K562 (cell line): ENCODE results near the gene CACNA1E. TPM values are rescaled to one million over a fixed set of nuclear protein-coding genes. Genes with fewer than 3 reads are reported as not detected.

Source experiments
- ATAC-seq: fragments of 200-7000 bp; cut with Tn5 transposase; 3 replicates; pipeline ENCODE4 v1.9.1; 2020; ENCODE audit warnings: moderate library complexity
- Bru-seq: library from RNA; stranded (reverse); fragments of 400-500 nt; gene quantifications from one replicate; lab custom pipeline; 2021; lab: Mats Ljungman, UMichigan
- BruChase-seq, 2 experiments: library from RNA; stranded (reverse); fragments of 400-500 nt; gene quantifications; one replicate each; lab custom pipeline; 2021; lab: Mats Ljungman, UMichigan
- BruUV-seq: library from RNA; stranded (reverse); fragments of 400-500 nt; replicated peaks from 2 replicates; lab custom pipeline; 2021; lab: Mats Ljungman, UMichigan
- CTCF ChIA-PET: fragments of 300-600 bp; formaldehyde crosslinking; extraction: SDS; loops from one replicate; lab custom pipeline; 2021; ENCODE audit warnings: low intra/inter-chr PET ratio; lab: Yijun Ruan, JAX
- POLR2A ChIA-PET: fragments of 300-600, 350-650 bp; sonication (Branson Sonifier 250); formaldehyde crosslinking; extraction: SDS; loops from one replicate; lab custom pipeline; 2021; ENCODE audit warnings: antibody characterized with exemption, inconsistent platforms; lab: Yijun Ruan, JAX
- DNase-seq, 4 experiments: peaks; one replicate each; pipeline versions ENCODE4 v3.0.0 to v3.0.0-alpha.2; 2011 to 2018; ENCODE audit warnings: low spot score in 3 of 4, mixed read lengths in 3 of 4; ENCODE audit errors: extremely low read depth in 1 of 4
- FAIRE-seq: peaks from 2 replicates; lab custom pipeline; 2011; peaks lifted over from hg19 to GRCh38; lab: Jason Lieb, UNC
- H2AFZ ChIP-seq: 2 replicates; pipeline ENCODE4 v1.6.0; 2011; ENCODE audit warnings: low read depth, low read length, control low read depth, inconsistent platforms
- H3K27ac ChIP-seq: fragments of 200-600 bp; 3 replicates; pipeline ENCODE4 v1.8.0; 2011; ENCODE audit warnings: low read depth, mild to moderate bottlenecking, control low read depth, inconsistent platforms, low read length, moderate library complexity, mixed read lengths; ENCODE audit errors: extremely low read depth
- H3K27me3 ChIP-seq, 2 experiments: fragments of 300-600 bp in 1 of 2; 2 replicates in 1 of 2; 3 replicates in 1 of 2; pipeline versions ENCODE4 v1.6.0 to v1.8.0; 2011; ENCODE audit warnings: inconsistent platforms in 2 of 2, low read length in 2 of 2, mild to moderate bottlenecking in 1 of 2, mixed read lengths in 1 of 2, moderate library complexity in 1 of 2; ENCODE audit not compliant: control insufficient read depth in 2 of 2, insufficient read depth in 2 of 2
- H3K36me3 ChIP-seq: fragments of 300-600 bp; 3 replicates; pipeline ENCODE4 v1.8.0; 2011; ENCODE audit warnings: mild to moderate bottlenecking, low read length, inconsistent platforms; ENCODE audit not compliant: control insufficient read depth, insufficient read depth
- H3K4me1 ChIP-seq, 2 experiments: fragments of 200-600 bp in 1 of 2; replicated peaks in 1 of 2; 2 replicates in 1 of 2; 3 replicates in 1 of 2; pipeline versions ENCODE4 v1.5.1 to v1.8.0; 2011; ENCODE audit warnings: inconsistent platforms in 2 of 2, low read length in 2 of 2, mild to moderate bottlenecking in 1 of 2, mixed read lengths in 1 of 2, moderate library complexity in 1 of 2; ENCODE audit not compliant: control insufficient read depth in 2 of 2, insufficient read depth in 2 of 2
- H3K4me2 ChIP-seq: 2 replicates; pipeline ENCODE4 v1.6.1; 2011; ENCODE audit warnings: low read length, control low read depth, inconsistent platforms, mixed read lengths; ENCODE audit not compliant: insufficient read depth
- H3K4me3 ChIP-seq: fragments of 200-600 bp; sonication (generic), shearing (Covaris generic); 2 replicates; pipeline ENCODE4 v1.5.1; 2016; ENCODE audit warnings: control low read depth, inconsistent platforms
- H3K79me2 ChIP-seq: fragments of 200-600 bp; 3 replicates; pipeline ENCODE4 v1.8.0; 2011; ENCODE audit warnings: low read length, inconsistent platforms; ENCODE audit not compliant: control insufficient read depth, insufficient read depth
- H3K9ac ChIP-seq, 2 experiments: 2 replicates each; pipeline versions ENCODE4 v1.6.0 to v1.6.1; 2011; ENCODE audit warnings: low read depth in 2 of 2, low read length in 2 of 2, control low read depth in 1 of 2, inconsistent platforms in 1 of 2, mild to moderate bottlenecking in 1 of 2, mixed read lengths in 1 of 2; ENCODE audit not compliant: insufficient read depth in 1 of 2
- H3K9me1 ChIP-seq: one replicate; pipeline ENCODE4 v1.6.0; 2011; ENCODE audit warnings: inconsistent platforms, mild to moderate bottlenecking, low read length, moderate library complexity; ENCODE audit not compliant: control insufficient read depth, insufficient read depth
- H3K9me3 ChIP-seq: replicated peaks from 2 replicates; pipeline ENCODE4 v1.5.1; 2011; ENCODE audit warnings: low read depth, low read length, inconsistent platforms; ENCODE audit not compliant: control insufficient read depth, insufficient read depth
- H4K20me1 ChIP-seq: replicated peaks from 2 replicates; pipeline ENCODE4 v1.6.1; 2011; ENCODE audit warnings: low read length, inconsistent platforms, mixed read lengths; ENCODE audit not compliant: control insufficient read depth, insufficient read depth
- CBFB ChIP-seq: sonication (generic); formaldehyde crosslinking; IDR thresholded peaks from 2 replicates; pipeline ENCODE4 v1.4.0; 2020; ENCODE audit warnings: mild to moderate bottlenecking, missing genetic modification reagents
- TFAM ChIP-seq: fragments of 250-450 bp; sonication (Bioruptor Pico); conservative IDR thresholded peaks from 2 replicates; pipeline ENCODE4 v1.5.0; 2021; ENCODE audit warnings: mild to moderate bottlenecking, moderate library complexity
- TFAP4 ChIP-seq: sonication (generic); formaldehyde crosslinking; IDR thresholded peaks from 2 replicates; pipeline ENCODE4 v1.8.0; 2022; ENCODE audit warnings: missing genetic modification reagents, mild to moderate bottlenecking, moderate library complexity, borderline replicate concordance
- THAP12 ChIP-seq: fragments of 250-450 bp; sonication (Bioruptor Pico); IDR thresholded peaks from 2 replicates; pipeline ENCODE4 v1.9.0; 2021; ENCODE audit warnings: mild to moderate bottlenecking, inconsistent platforms
- ZNF586 ChIP-seq: fragments of 450-650 bp; formaldehyde crosslinking; conservative IDR thresholded peaks from 2 replicates; pipeline ENCODE4 v1.4.0; 2020; ENCODE audit warnings: mild to moderate bottlenecking, moderate library complexity
- whole genome bisulfite sequencing: fragments of 100-300 bp; shearing (Covaris generic); methylation state at CpG from one replicate; pipeline ENCODE4 v1.1.6; 2016; ENCODE audit warnings: low coverage, mixed read lengths; ENCODE audit not compliant: insufficient coverage; ENCODE audit errors: missing lambda C conversion rate; 5-methylcytosine and 5-hydroxymethylcytosine counted together
- in situ Hi-C: fragments of 300-500 bp; cut with MboI; formaldehyde crosslinking; loops from 4 replicates; pipeline ENCODE4 v1.15.0; 2018; ENCODE audit warnings: inconsistent platforms, mixed read lengths
- intact Hi-C: fragments of 100-400 bp; cut with micrococcal nuclease; formaldehyde crosslinking; loops from 2 replicates; pipeline ENCODE4 v1.14.2; 2022
- long read RNA-seq, 3 experiments: library from polyadenylated mRNA in 2 of 3; library from RNA in 1 of 3; unstranded in 2 of 3; stranded (forward) in 1 of 3; transcript quantifications; one replicate each; pipeline ENCODE4 v2.0.0, GENCODE V29; 2019 to 2022
- polyA minus RNA-seq, 3 experiments: library from RNA; depleted of rRNA, polyadenylated mRNA; stranded (reverse); fragments of >200 nt; gene quantifications; 2 replicates each; pipeline ENCODE4 v1.2.3, GENCODE V29; 2011
- polyA plus RNA-seq, 8 experiments: library from polyadenylated mRNA; depleted of rRNA in 4 of 8; stranded (reverse) in 5 of 8; unstranded in 3 of 8; fragments of >200 nt; fragmentation: Nextera tagmentation in 2 of 8; fragmentation: Illumina TruSeq in 1 of 8; extraction: Ambion mirVana in 2 of 8; extraction: Trizol in 1 of 8; gene quantifications; 2 replicates each; pipeline versions ENCODE4 v1.2.1 to v1.2.3, GENCODE V29; 2011 to 2014; ENCODE audit warnings: inconsistent platforms in 1 of 8, missing spikeins in 1 of 8
- total RNA-seq, 7 experiments: library from RNA; depleted of rRNA in 6 of 7; stranded (reverse); fragments of >200 nt in 6 of 7; fragmentation: Illumina TruSeq in 2 of 7; extraction: Trizol in 2 of 7; gene quantifications; 2 replicates each; pipeline versions ENCODE4 v1.2.1 to v1.2.3, GENCODE V29; 2011 to 2021; ENCODE audit warnings: low replicate concordance in 1 of 7

CACNA1E gene
- total RNA-seq (2011; cell fraction: chromatin; rRNA removed; ENCODE audit: low replicate concordance), result not detected in 2 replicates
- not detected in 2 replicates for total RNA-seq (2011; cell fraction: nucleolus; rRNA removed)
- not detected in 2 replicates for total RNA-seq (2011; cell fraction: nucleoplasm; rRNA removed)
- total RNA-seq (2014; rRNA removed) (not detected in 2 replicates), total RNA-seq (2014; rRNA removed; fragmentation: Illumina TruSeq; extraction: Trizol) (not detected in 2 replicates), total RNA-seq (2015; rRNA removed; fragmentation: Illumina TruSeq; extraction: Trizol) (under 0.01 TPM in 1 of 2 replicates, not detected in the other), total RNA-seq (2021) (0.04 and 0.07 TPM in 2 replicates), polyA plus RNA-seq (2011; rRNA removed) (not detected in 2 replicates), polyA plus RNA-seq (2014; fragmentation: Illumina TruSeq; extraction: Trizol) (not detected in 2 replicates), polyA plus RNA-seq (2014; fragmentation: Nextera tagmentation; extraction: Ambion mirVana) (not detected), polyA plus RNA-seq (2014; rRNA removed) (not detected in 2 replicates), polyA minus RNA-seq (2011; rRNA and poly(A)+ RNA removed) (not detected in 2 replicates), Bru-seq, nascent RNA (percentile 0 among the genes with signal in this experiment), BruChase-seq, experiment 1, labeled RNA remaining after a 2-hour chase (percentile 1 among the genes with signal in this experiment), BruChase-seq, experiment 2, labeled RNA remaining after a 6-hour chase (percentile 1 among the genes with signal in this experiment)
- polyA plus RNA-seq (2011; cell fraction: cytosol; rRNA removed), result not detected in 2 replicates
- polyA plus RNA-seq (2011; cell fraction: nucleus; rRNA removed), result 0.04 TPM in 1 of 2 replicates, not detected in the other
- 0.01 and 0.04 TPM in 2 replicates for polyA plus RNA-seq (2012)
- not detected in 2 replicates for polyA minus RNA-seq (2011; cell fraction: cytosol; rRNA and poly(A)+ RNA removed)
- under 0.01 TPM in 1 of 2 replicates, not detected in the other for polyA minus RNA-seq (2011; cell fraction: nucleus; rRNA and poly(A)+ RNA removed)
- long read RNA-seq, experiment 1, result 0 reads
- long read RNA-seq, experiment 2, result 0 reads
- long read RNA-seq, experiment 3, result 0 reads

- Histone ChIP-seq H3K36me3 (no peaks in the 10 kb centered on the region), H3K4me3 (no peak within 1 kb of the TSS), H4K20me1 (0 out of 2 replicates have a peak, but pooled peaks cover 3% of the 10 kb centered on the region), H3K9me1 (no peaks in the 10 kb centered on the region), H3K27me3 (peaks cover 35 to 52% of the 10 kb centered on the region in 2 experiments), H3K27ac (no peak within 1 kb of the TSS), H3K4me2 (peak within 1 kb of the TSS; percentile 41; the same call in 1 of the 2 replicates), H3K9ac (no peak within 1 kb of the TSS), H2AFZ (peak within 1 kb of the TSS; percentile 47; the same call in 1 of the 2 replicates), H3K9me3 (no peaks in the 10 kb centered on the region), H3K79me2 (no peaks in the 10 kb centered on the region), H3K4me1 (peaks cover 0 to 15% of the 10 kb centered on the region in 2 experiments; a peak in 2 of 5 replicates)
- intact Hi-C loops, result no loop called here
- DNase-seq, result no peak
- in situ Hi-C loops, result no loop called here
- WGBS, result 2% methylated on average over 42 of the region's 43 CpGs
- BruUV-seq, result no TSS peak
- ATAC-seq, result no peak
- ChIA-PET POLR2A (interaction anchor here (0.6 to 1.2 kb wide), 4 partner anchors 11 to 453 kb away, joined by 3 to 4 read pairs (median 3); no protein-coding TSS in a partner anchor), CTCF (interaction anchor here (0.8 kb wide), 1 partner anchor 442 kb away, joined by 3 read pairs; no protein-coding TSS in a partner anchor)
- no peak for FAIRE-seq
- no peak for TF ChIP-seq CBFB (CRISPR knock-in tag)
- TF ChIP-seq THAP12 (CRISPR knock-in tag), result no peak
- TF ChIP-seq TFAP4, result no peak
- TF ChIP-seq ZNF586 (CRISPR knock-in tag), result no peak
- TF ChIP-seq TFAM, result no peak
Observed at GRCh38 chr1:181483285-181484195, at the start of gene CACNA1E. Gene CACNA1E (plus strand): TSS chr1:181483517. CDS start chr1:181483745, 228 bp downstream.
